HG02588 (cell line): ENCODE measurements around the gene CCDC40.

ENCODE experiments used
- ATAC-seq: cut with Tn5 transposase; IDR thresholded peaks from one replicate; pipeline ENCODE4 v1.9.1; 2021; ENCODE audit warnings: mild to moderate bottlenecking, moderate library complexity; ENCODE audit not compliant: unreplicated experiment

The CCDC40 gene

DNA sequence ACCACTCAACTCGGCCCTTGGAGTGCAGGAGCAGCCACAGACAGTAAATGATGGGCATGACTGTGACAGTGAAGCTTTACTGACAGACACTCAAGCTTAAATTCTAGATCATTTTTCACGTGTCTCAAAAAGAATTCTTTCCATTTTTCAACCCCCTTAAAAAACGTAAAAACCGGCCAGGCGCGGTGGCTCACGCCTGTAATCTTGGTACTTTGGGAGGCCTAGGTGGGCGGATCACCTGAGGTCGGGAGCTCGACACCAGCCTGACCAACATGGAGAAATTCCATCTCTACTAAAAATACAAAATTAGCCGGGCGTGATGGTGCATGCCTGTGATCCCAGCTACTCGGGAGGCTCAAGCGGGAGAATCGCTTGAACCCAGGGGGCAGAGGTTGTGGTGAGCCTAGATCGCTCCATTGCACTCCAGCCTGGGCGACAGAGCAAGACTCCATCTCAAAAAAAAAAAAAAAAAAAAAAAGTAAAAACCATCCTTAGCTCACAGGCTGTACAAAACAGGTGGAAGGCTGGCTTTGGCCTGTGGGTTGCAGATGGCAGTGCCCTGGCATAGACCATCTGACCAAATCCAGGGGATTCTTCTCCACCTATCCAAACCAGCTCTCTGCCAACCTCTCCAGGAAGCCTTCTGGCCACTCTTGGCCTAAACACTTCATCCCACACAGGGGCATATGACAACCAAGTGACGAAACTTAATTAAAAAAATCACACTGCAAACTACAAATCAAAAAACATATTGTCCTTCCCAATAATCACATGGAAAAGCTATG lies 19.0 kb upstream of the CCDC40 start:
- ATAC-seq: no peak

DNA sequence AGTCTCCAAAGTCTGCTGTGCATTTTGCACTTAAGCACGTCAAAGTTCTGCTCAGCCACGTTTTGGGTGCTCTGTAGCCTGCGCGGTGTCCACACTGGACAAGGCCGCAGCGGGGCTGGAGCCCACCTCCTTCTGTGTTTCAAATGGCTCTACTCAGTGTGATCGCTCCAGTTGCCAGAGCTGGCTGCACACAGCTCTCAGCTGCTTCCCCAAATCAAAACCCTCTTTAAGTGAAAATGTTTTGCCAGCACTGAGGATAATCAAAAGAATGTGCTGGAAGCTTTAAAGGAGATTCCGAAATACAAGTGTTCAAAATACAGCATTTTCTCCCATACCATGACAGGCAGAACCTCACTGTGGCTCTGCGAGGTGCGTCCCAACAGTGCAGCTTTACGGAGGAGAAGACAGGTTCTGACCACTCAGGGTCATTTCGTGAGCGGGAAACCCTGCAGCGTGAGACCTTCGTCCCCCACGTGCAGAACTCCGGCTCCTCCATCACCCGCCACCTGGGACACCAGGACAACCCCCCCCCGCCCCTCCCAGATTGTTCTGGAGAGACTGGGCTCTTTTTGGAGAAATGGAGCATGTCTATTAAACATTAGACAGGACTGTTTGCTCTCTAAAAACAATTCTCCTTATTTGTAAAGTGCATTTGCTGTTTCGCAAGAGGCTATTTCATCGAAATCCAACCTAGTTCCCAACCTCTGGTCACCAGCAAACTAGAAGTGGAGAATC lies 17.4 kb upstream of the CCDC40 start:
- ATAC-seq: no peak

DNA sequence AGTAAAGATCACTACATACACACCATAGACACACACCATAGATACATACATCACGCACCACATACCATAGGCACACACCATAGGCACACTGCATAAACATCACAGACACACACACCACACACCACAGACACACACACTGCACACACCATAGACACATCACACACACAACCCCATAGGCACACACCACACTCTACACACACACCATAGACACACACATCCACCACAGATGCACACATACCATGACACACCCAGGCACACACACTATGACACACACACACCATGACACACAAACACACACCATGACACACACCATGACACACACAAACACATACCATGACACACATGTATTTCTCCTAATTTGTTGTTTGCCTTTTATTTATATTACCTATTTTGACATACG lies 14.8 kb upstream of the CCDC40 start:
- no peak for ATAC-seq

DNA sequence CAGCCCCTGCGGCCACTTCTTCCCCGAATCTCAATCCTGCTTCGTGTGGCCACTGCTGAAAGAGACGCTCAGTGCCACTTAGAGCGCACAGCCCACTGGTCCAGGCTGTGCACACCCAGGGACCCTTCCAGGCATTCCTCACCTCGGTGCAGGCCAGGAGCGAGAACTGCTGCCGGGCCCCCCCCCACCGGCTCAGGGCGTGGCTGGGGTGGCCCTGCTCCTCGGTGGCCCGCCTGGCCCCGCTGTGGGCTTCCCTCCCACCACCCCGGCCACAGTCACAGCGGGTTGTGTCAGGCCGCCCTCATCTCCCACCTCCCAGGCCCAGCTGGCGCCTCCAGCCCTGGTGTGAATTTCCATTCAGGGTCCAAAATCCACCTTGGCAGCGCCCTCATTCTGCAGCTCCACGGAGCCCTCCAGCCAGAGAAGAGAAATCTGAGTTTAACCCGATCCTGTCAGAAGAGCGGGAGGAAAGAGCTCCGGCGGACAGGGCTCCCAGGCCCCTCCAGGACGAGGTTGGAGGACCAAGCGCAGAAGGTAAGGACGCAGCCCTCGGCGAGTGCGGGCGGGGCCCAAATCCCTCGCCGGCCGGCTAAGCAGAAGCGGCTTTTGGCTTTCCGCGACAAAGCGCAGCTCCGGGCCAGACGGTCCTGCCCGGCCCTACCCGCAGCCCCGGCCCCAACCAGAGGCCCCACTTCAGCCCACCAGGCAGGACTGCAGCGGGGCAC lies 12.8 kb upstream of the CCDC40 start:
- no peak for ATAC-seq

DNA sequence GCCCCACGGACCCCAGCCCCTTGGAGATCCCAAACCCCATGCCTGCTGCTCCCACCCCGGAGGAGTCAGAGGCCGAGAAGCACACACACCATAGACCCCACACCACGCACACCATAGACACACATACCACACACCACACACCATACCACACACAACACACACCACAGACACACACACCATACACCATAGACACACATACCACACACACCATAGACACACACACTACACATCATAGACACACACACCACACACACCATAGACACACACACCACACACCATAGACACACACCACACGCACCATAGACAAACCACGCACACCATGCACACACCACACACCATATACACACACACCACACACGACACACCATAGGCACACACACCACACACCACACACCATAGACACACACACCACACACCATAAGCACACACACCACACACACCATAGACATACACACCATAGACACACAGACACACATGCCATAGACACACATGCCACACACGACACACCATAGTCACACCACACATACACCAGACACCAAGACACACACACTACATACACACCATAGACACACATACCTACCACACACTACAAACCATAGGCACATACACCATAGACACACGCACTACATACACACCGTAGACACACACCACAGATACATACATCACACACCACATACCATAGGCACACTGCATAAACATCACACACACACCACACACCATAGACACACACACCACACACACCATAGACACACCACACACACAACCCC lies 12.1 kb upstream of the CCDC40 start:
- ATAC-seq: no peak

DNA sequence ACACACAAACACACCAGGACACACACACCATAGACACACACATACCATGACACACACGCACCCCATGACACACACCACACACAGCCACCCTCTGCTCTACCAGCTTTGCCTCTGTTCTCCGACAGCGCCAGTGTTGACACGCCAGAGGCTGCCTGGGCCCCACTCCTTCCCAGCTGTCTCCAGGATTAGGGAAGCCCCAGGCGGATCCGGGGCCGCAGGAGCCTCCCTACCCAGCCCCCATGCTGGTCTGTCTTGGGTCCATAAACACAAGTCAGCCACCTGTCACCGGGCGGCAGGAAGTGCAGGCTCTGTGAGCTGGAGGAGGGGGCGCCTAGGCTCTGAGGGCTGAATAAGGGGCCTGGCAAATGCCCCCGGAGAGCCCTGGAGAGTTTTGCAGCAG lies 11.3 kb upstream of the CCDC40 start:
- ATAC-seq: no peak

DNA sequence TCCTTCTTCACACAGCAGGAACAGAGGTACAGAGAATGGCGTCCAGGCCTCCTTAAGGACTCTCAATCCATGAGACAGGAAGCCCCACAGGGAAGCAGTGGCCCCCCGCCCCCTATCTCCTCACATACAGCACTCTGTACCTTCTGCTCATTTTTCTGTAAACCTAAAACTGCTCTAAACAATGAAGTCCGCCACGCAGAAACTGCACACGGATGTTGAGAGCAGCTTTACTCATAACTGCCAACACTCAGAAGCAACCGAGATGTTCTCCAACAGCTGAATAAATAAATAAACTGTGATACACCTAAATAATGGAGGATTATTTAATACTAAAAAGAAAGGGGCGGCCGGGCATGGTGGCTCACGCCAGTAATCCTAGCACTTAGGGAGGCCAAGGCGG lies 10.6 kb upstream of the CCDC40 start:
- no peak for ATAC-seq

DNA sequence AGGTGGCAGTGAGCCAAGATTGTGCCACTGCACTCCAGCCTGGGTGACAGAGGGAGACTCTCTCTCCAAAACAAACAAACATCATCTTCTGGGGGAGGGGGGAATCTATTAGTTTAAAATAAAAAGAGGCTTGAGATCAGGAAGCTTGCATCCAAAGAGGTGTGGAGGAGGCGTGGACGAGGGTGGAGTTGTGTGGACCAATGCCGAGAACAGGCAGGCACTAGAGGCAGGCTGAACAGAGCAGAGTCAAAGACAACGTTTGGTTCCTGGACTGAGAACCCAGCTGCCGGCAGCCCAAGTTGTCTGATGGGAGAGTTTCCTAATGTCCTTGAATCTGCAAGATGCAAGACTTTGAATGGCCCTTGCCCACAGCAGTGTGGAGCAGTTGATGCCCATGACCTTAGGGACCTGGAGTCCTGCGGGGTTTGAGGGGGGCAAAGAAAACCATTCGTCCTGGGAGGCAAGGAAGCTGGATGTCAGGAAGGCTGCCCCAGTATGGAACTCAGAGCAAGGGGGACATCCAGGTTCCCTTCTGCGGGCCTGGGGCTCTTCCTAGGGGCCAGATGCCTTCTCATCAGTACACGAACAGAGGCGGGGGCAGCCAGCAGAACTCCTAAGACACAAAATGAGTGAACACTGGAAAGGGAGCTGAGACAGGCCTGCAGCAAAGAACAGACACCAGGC lies 9.9 kb upstream of the CCDC40 start:
- no peak for ATAC-seq

DNA sequence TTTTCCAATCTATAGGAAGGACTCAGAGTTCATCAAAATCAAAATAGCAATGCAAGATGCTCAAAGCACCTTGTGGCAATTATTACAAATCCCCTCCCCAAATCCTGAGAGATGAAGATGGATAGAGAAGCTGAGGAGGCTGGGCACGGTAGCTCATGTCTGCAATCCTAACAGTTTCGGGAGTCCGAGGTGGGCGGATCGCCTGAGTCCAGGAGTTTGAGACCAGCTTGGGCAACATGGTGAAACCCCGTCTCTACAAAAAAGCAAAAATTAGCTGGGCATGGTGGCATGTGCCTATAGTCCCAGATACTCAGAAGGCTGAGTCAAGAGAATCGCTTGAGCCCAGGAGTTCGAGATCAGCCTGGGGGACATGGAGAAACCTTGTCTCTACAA lies 9.4 kb upstream of the CCDC40 start:
- ATAC-seq: no peak

DNA sequence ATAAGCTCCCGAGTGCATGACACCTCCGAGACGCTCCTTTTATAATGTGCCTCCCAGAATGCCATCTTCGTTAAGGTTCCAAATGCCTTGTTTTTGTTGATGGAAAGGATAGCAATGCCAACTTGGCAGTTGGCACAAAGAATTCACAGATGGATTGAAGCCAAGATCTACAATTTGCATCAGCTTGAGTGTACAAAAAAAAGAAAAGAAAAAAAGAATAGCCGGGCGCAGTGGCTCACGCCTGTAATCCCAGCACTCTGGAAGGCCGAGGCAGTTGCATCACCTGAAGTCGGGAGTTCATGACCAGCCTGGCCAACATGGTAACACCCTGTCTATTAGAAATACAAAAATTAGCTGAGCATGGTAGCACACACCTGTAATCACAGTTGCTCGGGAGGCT lies 8.4 kb upstream of the CCDC40 start:
- no peak for ATAC-seq

DNA sequence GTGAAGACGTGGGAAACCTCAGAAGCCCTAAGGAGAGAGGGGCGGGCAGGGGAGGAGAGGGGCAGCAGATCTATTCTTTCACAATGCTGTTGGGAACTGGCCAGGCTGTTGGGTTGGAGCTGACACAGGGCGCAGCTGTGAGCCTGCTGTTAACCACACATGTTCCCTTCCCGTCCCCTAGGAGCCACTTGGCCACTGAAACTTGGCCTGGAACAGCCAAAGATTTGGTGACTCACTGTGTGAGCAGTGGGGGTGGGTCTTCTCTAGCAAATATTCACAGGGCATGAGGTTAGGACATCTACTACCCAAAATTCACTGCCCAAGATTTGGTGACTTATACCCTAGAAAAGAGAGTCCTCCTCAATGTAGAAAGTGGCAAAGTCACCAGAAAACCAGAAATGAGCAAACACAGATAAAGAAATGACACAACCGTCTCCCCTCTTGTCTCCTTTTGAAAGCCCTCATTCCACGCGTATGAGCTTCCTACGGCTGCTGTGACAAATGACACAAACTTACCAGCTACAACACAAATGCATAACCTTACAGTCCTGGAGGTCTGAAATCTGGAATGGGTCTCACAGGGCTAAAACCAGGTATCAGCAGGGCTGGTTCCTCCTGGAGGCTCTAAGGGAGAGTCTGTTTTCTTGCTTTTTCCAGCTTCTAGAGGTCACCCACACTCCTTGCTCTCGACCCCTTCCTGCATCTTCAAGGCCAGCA lies 7.0 kb upstream of the CCDC40 start:
- no peak for ATAC-seq

DNA sequence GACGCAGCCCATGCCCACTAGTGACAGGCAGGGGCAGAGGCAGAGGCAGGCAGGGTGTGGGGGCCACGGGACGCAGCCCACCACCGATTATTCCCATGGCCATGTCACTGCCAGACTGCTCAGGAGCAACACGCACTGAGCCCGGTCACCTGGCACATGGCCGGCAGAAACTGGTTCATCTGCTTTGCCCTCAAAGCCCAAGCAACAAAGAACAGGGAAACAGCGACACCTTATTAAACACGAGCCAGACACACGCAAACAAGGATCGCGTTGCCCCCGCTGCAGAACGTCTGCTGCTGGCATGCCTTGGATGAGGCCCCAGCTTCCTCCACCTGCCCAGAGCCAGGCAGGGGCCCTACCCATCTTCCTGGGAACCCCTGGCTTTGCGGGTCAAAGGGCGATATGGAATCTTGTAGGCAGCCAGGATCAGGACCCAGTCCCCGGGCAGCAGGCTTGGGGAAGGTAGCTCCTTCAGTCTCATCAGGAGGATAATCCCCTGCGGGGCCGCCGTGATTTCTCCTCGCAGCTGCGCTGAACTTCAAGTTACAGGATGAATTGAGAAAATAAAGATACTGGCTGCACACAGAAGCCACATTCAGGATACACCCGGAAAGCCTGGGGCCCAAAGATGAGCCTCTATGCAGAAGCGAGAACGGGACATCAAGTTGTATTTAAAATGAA lies 5.6 kb upstream of the CCDC40 start:
- no peak for ATAC-seq

DNA sequence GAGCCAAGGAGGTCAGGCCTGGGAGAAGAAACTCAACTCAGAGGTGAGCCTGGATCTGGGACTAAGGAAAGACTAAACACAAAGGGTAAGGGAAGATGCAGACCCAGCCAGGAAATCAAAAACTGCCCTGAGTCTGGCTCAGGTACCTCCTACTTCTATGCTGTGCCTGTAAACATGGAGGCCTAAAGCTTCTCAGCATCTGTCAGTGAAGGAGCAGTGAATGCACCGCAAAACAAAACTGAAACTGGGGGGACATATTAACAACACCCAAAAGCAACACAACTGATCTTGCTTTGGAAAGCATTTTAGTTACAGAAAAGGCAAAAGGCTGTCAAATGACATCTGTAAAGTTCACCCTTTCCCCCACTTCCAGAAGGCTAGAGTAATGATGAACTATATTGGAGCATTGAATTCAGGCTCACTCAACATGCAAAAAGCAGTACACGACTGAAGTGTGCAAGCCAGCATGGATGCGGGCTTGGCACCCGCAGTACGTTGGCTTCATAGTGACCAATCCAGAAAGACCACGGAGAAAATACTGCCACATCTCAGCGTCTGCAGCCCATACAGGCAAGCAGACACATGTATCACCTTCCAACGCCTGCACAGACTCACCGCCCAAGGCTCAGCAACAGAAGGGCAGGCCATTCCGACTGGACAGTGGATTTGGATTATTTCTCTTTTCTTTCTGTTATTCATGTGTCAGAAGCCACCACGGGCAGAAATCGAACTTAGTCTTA lies 4.6 kb upstream of the CCDC40 start:
- ATAC-seq: no peak

DNA sequence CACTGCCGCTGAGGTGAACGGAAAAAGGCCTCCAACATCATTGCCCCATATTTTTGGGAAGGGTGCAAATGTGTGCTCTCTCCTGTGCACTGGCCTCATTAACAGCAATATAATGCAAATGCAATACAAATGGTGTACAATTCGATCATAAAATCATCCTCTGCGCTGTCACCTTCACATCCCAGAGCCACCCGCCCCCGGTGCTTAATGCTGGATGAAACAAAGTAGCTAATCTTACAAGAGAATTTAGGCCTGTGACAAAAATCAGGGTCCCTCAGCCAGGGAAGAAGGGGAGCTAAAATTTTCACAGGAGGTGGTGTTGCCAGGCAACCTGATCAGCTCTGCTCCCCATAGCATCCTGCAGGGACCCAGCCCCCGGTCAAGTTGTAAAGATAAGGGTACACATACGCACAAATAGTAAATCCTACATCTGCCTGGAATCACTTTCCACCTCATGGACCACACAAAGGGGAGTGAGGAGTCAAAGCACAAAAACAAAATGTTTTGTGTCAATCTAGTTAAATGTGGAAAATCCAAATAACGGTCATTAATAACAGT lies 3.7 kb upstream of the CCDC40 start:
- no peak for ATAC-seq

DNA sequence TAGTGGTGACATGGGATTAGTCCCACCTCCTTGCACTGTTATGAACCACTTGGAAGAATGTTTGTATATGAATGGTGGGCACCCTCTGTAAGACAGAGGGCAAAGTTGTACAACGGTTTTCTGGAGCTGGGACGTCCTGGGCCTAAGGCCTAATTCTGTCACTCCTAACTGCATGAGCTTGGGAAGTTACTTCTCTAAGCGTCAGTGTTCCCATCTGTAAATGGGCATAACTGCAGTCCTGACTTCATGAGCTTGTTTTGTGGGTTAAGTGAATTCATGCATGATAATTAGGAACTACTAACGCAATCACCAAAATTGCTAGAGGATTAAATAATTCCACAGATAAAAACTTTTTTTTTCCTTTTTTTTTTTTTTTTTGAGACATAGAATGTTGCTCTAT lies 2.6 kb upstream of the CCDC40 start:
- no peak for ATAC-seq

DNA sequence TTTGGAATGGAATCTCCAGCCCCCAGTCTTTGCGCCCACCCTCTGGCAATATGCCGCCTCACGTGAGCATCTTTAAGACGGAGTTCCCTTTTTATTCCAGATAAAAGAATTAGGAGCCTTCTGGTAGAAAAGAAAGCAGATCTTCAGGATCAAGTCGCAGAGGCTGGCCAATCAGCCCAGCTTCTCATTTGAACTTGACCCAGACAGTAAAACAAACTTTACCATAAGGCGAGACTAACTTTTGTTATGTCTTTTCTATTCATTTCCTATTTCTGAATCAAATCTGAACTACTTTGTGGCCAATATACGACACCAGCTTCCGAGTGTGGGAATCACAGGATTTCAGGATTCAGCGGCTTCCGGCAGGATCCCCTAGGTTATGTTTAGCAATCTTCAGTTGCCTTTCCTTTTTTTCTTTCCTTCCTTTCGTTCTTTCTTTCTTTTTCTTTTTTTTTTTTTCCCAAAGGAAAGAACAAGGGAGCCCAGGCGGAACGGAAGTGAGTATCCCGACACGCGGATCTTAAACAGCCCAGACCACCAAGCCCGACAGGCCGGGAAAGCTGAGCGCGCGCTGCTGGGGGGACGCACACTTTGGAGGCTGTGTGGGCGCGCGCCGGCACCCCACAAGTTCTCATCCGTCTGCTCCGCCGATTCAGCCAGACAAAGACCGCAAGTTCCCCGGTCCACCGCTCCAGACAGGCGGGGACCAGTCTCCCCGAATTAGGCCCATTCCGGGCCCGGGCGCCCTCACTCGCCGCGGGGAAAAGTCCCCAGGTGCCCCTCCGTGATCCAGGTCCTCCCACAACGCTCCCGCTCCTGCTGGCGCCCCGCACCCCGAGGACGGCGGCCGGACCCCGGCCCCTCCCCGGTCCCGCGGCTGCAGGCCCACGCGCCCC lies 1.4 kb upstream of the CCDC40 start:
- ATAC-seq: no peak

DNA sequence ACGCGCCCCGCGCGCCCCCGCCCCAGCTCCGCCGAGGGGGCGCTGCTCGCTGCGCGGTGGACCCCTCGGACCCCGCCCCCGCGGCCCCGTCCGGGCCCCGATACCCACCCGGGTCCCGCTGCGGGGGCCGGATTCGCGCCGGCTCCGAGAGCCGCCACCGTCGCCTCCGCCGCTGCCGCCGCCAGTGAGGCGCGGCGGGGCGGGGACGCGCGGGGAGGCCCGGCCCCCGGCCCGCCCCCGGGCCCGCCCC lies 830 bp upstream of the CCDC40 start, which contains the start of gene TBC1D16:
TBC1D16 (minus strand) TSS at position 186 of the 250 bp plus-strand sequence. CDS start 22,325 bp downstream, outside the sequence.
- no peak for ATAC-seq
